Activated CD4-positive, alpha-beta T cell treated with anti-CD3 and anti-CD28 coated beads for 1 hour (primary cell): Measurements from ENCODE around the gene PRICKLE2.

ENCODE experiments used
- DNase-seq: peaks from one replicate; pipeline ENCODE4 v3.0.0-alpha.2; 2020

The PRICKLE2 gene

DNA sequence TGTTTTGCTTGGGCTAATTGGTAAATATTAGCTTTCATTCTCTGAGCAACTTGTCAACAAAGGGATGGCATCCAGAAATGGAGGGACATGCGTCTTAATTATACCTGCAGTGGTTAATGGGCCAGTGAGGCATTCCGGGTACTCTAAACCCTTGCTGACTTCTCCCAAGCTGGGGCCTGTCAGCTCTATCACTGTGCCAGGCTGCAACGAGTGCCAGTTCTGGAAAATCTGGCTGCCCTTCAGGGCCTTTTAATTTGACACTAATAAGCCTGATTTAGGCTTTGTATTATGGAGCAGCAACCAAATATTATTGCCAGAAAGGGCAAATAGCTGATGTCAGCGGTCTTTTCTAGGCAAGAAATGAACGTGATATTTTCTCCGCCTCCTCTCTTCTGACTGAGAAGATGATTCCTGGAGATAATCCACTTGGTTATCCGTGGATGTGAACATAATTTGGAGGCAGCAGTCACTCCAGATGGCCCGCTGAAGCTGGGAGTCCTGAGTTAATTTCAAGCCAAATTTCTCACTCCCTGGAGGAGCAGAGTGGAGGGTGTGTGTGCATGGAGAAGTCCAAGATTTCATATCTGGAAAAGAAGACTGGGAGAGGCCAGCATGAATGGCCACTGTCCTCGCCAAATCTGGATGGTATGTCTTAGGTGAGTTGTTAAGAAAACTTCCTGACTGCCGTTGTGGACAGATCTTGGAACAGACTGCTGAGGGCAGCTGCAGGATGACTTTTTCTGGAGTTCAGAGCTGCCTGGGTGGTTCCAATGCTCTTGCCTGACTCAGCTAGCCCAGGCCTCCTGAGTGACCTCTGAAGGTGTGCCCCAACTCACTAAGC lies 157.5 kb downstream of the PRICKLE2 start:
- DNase-seq, result no peak

DNA sequence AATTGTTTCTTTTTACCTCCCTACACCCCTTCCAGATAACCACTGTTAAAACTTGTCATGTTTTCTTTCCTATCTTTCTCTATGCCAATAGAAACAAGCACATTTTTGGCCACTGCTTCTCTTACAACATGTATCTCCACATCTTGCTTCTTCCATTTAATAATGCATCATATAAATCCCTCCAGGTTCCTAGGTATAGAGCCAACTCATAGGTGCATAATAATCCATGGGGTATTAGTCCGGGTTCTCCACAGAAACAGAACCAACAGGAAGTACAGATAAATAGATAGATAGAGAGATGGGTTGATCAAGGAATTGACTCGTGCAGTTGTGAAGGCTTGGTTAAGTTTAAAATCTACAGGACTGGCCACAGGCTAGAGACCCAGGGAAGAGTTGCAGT lies 160.5 kb downstream of the PRICKLE2 start:
- no peak for DNase-seq

DNA sequence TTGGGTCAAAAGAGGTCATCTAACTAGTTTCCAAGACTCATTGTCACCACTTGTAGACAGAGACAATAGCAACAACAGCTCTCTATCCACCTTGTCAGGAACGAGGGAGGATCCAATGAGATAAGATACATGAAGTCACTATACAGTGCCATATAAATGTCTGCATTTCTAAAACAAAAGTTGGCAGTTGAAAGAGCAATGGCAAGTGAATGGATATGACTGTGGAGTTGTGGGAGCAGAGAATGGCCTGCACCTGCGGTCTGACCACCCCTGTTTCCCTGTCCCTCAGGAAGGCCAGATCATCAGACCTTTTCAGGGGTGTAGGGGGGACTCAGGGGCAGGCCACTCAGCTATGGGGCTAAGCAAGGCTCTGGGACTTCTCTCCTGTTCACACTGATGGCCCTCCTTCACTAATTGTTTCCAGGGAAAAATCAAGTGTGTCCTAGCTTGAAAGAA lies 161.3 kb downstream of the PRICKLE2 start:
- DNase-seq, result no peak

DNA sequence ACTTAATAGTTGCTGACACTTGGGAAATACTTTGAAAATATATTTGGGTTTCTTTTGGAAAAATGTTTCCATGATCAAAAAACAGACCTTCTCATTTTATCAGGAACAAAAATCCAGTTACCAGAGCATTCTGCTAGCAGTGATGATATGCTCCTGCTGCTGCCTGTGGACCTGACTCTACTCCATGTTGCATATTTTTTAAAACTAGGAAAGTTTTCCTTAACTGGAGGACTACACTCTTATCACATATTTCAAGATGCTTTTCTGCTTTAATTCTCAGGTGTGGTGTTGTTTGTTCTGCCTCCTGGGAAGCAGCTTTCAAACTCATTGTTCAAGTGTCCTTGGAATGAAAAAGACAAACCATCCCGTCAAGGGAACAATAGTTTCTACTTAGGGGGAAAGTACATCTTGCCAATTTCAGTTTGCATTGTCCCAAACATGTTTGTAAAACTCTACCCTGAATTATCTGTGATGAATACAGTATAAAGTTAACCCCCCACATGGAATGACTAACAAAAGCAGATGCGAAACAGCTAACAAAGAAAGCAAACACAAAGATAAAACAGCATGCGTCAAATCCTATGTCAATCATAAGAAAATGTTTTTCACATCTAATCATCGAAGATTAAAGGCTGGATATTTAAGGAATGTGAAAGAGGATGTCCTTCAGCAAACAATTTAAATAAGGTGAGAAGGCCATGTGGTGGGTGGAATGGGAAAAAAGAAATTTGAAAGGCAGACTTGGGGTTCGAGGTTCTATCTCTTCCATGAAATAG lies 161.9 kb downstream of the PRICKLE2 start:
- no peak for DNase-seq

DNA sequence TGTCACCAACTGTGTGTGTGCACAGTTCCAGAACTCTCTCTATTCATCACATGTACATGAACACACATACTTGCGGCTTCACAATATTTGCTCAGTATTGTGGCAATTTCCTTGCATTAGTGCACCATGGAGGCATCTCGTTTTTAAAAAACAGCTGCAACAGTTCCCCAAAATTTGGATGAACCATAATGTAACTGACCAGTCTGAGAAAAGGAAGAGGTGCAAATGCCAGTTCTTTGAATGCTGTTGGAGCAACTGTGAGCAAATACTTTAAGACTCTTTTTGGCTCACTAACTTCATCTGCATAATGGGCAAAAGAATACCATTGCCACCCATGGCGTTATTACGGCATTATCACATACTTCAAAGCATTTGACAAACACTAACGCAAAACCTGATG lies 163.6 kb downstream of the PRICKLE2 start:
- DNase-seq, result no peak

DNA sequence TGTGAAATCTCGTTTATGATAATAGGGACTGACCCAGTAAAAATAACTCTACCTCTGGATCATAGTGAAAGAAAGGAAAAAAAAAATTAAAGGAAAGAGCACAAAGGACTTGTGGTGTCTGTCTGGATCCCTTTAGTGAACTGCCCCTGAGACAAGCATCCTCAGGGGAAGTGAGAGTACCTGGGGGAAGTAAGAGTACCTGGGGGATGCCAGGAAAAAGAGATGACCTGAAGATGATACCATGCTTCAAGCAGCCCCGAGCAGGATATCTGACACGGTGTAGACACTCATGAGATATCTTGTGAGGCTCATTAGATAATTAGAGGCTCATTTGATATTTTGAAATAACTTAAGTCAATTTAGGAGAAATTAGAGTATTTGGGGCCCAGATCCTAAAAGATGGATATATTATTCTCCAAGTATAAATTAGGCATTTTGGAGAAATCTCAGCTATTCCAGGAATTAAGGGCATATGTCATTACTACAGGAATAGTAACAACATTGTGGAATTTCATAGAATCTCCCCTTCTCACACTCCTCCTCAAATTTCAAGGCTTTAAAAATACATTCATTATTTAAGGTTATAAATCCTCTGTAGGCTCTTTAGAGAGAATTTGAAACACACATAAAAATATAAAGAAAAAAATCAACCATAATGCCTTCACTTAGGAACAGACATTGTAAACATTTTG lies 165.6 kb downstream of the PRICKLE2 start:
- no peak for DNase-seq

DNA sequence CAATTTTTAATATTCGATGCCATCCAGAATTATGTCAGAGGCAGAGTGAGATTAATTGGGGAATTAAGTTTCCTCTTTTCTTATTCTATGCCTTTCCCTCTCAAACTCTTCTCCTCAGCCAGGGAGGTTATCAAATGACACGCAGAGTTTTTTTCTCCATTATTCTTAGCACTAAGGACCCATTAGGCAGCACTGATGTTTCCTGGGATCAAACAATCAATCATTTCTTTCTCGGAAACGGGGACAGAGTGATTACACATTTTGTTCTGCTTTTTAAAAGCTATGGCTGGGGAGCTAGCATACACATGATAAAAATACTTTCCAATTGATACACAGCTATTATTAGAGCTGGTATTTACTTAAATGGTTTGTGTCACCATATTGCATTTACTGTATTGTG lies 166.7 kb downstream of the PRICKLE2 start:
- no peak for DNase-seq

DNA sequence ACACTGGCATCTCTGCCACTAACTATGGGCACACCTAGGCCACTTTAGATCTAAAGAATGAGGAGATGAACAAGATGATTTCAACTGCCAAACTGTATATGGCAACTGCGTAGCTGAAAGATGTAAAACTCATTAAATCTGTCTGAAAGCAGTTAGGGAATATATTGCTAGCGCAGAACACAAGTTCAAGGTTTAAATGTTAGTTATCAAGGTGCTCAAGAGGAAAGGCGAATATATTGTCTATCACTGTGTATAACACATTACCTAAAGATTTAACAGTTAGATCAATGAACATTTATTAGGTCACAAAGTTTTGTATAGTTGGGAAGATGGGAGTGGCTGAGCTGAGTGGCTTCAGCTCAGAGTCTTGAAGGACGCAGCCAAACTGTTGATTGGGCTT lies 168.0 kb downstream of the PRICKLE2 start:
- DNase-seq, result no peak

DNA sequence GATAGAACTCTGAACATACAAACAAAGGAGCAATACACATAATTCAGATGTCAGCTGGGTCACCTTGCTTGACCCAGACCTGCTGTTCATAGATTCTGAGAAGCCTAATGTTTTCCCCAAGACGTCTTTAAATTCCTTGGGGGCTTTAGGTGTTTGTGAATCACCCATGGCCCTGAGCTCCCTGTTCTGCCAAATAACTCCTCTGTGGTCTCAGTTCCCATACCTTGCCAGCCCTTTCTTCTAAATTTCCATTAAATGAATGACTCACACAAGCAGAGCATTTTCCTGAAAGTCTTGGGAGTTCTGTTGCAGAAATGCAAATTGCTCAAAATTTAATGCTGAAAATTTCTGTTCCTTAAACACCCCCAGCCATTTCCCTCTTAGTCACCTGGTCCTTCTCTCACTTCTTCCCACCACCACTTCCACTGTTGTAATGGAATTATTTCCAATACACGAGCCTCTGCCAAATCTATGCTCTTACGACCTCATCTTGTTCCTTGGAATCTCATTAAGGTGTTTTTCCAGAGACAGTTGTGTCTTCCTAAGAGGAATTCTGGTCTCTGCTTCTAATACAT lies 168.6 kb downstream of the PRICKLE2 start:
- no peak for DNase-seq

DNA sequence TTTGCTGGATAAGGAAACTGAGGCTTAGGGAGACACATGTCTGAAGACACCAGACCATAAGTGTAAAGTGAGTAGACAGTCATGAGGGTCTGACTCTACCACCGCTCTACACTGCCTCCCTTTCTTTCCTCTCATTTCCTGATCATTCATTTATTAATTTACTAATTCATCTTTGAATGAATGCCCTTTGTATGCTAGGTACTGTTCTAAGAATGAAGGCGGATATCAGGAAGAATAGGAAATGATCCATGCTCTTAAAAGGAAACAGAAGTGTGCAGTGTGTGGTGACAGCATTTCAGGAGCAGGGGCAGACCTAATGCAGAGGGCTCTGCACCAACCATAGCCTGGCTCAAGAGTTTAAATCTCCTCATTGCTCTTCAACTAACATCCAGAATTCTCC lies 170.2 kb downstream of the PRICKLE2 start:
- no peak for DNase-seq

DNA sequence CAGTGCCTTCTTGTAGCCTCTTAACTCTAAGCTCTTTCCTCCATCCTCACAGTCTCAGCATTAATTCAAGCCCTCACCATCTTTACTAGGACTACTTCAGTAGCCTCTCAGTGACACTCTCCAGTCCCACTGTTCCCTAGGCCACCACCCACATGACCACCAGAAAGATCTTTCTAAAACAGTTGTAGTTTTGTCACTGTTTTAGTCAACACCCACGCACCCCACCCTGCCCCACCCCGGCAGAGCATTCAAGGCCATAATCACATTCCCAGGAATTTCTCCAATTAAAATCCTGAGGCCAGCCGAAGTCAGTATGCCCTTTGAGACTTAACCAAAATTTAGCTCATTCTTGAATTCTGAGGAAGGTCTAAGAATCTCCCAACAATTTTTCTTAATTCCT lies 170.8 kb downstream of the PRICKLE2 start:
- no peak for DNase-seq

DNA sequence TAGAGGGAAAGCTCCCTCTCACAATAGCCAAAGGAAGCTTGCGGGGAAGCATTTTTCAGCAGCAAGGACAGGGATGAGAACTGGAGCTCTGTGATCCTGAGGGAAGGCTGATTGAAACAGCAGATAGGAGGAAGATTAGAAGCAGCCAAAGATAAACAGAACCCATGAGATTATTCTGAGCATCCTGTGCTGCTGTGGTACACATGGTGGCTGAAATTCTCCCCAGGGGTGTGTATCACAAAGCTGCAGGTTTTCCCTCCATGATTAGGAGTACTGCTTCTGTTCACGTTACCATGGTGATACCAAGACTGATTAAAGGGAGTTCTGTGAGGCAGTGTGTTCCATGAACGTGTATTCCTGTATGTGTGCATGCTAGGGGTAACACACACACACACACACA lies 171.7 kb downstream of the PRICKLE2 start:
- no peak for DNase-seq

DNA sequence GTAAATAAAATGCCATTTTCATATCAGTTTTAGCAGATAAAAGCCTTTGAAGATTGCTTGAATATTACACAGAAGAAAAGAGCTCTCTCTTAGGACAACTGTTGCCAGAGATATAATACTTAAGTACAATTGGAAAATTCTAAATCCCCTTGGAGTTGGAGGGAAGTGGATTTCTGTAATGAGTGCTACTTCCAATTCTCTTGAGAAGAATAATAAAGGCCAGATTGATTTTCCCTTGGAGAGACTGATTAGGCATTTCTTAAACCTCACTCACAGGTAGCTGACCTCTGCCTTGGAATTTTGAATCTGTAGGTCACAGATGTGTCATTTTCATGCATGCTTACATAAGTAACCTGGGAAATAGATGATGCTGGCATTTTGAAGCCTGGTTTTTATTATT lies 172.1 kb downstream of the PRICKLE2 start:
- no peak for DNase-seq

DNA sequence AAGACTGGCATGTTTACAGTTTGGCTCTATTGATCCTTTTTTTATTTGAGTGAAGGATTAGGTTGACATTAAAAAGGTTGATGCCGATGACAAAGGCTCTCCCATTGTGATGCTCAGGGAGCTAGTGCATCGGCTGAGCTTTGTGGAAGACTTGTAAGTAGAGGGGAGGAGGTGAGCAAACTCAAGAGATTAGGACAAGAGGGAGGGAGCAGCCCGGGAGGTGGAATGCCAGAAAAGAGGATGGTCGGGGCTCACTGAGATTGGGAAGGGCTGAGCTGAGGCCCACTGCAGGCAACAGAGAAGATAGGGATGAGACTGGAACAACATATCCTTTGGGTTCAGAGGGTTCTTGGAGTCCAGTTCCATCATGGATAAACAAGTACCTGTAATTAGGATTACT lies 175.4 kb downstream of the PRICKLE2 start:
- DNase-seq, result no peak

DNA sequence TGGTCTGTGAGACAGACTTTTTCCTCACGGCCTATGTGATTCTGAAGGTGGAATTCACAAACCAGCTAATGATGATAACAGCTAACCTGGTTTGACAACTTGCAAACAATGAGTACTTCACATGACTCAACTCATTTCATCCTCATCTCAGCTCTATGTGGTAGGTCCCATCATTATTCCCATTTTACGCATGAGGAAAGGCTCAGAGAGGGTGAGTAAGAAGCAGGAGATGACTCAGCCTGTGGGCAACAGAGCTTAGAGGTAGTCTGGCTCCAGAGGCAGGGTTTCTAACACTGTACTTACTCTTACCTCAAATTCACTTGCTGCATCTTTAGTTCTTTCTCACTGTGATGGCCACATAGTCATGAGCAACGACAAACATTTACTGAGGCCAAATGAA lies 176.1 kb downstream of the PRICKLE2 start:
- no peak for DNase-seq

DNA sequence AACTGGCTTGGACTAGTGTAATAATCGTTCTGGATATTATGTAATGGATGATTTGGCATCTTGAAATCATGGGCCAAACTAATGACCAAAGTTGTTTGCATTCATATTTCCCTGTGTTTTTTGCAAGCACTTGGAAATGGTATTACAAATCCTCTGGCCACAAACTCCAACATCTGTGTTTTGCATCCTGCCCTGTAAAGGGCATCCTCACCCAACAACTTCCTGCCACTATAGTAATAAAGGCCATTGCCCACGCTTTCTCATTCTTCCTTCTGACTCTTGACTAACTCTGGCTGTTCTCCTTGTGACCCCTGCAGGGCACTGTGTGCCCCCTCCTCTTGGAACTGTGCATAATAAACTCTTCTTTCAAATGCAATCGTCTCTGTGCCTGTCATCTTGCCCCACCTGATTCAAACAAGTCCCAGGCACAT lies 176.6 kb downstream of the PRICKLE2 start:
- no peak for DNase-seq

DNA sequence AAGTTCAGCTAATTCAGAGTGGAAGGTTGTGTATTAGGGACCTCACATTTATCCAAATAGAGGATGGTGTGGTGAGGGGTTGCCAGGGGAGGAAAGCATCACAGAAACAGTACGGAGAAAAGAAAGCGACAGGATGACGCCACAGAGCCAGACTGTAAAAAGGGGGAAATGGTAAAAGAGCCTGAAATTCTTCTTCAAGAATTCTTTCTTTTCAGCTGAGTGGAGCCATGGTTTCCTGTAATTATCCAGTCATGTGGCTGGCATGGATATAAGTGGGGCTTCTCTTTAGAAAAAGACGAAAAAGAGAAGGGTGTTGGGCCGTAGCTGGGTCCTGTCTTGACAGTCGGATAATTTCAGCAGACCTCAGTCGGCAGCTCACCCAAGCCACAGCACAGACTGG lies 177.5 kb downstream of the PRICKLE2 start:
- DNase-seq, result no peak

DNA sequence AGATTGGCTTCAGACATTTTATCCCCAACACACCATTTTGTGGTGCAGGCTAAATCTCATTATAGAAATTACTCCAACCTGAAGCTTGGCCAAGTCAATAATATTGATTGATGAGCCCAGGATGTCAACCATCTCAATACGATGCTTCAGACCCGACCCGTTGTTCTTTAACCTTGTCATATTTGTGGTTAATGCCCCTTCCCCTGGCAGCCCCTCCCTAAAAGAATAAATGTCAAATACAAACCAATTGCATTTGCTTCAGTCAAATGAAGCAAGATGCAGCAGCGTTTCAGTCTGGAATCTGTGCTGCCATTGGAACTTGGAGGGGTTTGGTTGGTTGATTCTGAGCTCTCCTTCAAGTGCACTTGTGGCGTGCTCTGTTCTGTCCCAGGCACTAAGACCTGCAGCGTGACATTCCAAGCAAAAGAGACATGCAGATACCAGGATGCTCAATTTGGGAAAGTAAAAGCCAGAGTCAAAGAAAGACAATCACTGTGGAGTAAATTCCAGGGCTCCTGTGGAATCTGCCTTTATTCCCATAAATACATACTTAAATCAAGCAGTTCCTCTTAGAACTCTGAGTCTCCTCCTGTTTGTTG lies 178.2 kb downstream of the PRICKLE2 start:
- DNase-seq, result no peak

DNA sequence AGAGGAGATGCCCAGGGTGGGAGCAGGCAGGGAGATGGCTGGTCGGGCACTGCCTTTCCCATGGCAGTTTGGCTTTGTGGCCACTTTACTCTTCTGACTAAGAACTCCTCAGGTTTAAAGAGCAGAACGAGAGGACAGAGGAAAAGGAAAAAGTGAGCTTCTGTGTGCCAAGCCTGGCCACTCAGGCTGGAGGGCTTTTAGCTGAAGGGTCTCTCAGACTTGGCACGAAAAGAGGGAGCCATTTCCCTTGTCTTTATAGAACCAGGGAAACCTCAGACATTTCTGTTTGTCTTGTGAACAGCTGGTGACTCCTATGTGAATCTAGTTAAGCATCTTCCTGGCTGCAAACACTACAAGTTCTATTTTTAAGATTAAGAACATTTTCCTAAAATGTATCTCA lies 178.7 kb downstream of the PRICKLE2 start:
- no peak for DNase-seq

DNA sequence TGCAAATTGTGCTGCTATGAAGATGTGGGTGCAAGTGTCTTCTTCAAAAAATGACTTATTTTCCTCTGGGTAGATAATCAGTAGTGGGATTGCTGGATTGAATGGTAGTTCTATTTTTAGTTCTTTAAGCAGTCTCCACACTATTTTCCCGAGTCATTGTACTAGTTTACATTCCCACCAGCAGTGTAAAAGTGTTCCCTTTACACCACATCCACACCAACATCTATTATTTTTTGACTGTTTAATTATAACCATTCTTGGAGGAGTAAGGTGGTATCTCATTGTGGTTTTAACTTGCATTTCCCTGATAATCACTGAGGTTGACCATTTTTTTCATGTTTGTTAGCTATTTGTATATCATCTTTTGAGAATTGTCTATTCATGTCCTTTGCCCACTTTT lies 182.3 kb downstream of the PRICKLE2 start:
- DNase-seq, result no peak
